Ishikawa (cell line): ENCODE data around the gene NR5A1.

Experiments
- CEBPB ChIP-seq: IDR thresholded peaks from 2 replicates; pipeline ENCODE4 v1.6.1; 2012
- EGR1 ChIP-seq: IDR thresholded peaks from 2 replicates; pipeline ENCODE4 v1.6.1; 2012
- EP300 ChIP-seq: IDR thresholded peaks from 2 replicates; pipeline ENCODE4 v1.6.1; 2012; ENCODE audit warnings: borderline replicate concordance
- FOXM1 ChIP-seq: IDR thresholded peaks from 2 replicates; pipeline ENCODE4 v1.6.1; 2012; ENCODE audit warnings: low read depth, borderline replicate concordance
- MAX ChIP-seq: IDR thresholded peaks from 2 replicates; pipeline ENCODE4 v1.6.1; 2012
- NFIC ChIP-seq: IDR thresholded peaks from 2 replicates; pipeline ENCODE4 v1.6.1; 2012
- TAF1 ChIP-seq: IDR thresholded peaks from 2 replicates; pipeline ENCODE4 v1.6.1; 2012; ENCODE audit warnings: low read depth, mild to moderate bottlenecking
- TCF12 ChIP-seq: IDR thresholded peaks from 2 replicates; pipeline ENCODE4 v1.6.1; 2012; ENCODE audit warnings: low read depth
- TEAD4 ChIP-seq: IDR thresholded peaks from 2 replicates; pipeline ENCODE4 v1.6.1; 2012
- USF1 ChIP-seq: IDR thresholded peaks from 2 replicates; pipeline ENCODE4 v1.6.1; 2012
- YY1 ChIP-seq: IDR thresholded peaks from 2 replicates; pipeline ENCODE4 v1.6.1; 2012; ENCODE audit warnings: low read depth
- ZBTB7A ChIP-seq: IDR thresholded peaks from 2 replicates; pipeline ENCODE4 v1.6.1; 2012; ENCODE audit warnings: low read depth
- TF ChIP-seq, protein P1 (sequence below): IDR thresholded peaks from 2 replicates; pipeline ENCODE4 v1.6.1; 2012; ENCODE audit warnings: low read depth, mild to moderate bottlenecking

GRCh38 chr9:124521142-124521541 lies 13.9 kb upstream of the NR5A1 start:
- TF ChIP-seq EP300 (no peak), TEAD4 (no peak), TCF12 (no peak), USF1 (no peak), YY1 (no peak), CEBPB (no peak), FOXM1 (no peak), TAF1 (no peak), EGR1 (no peak), MAX (no peak), ZBTB7A (no peak), NFIC (no peak)
- TF ChIP-seq, protein P1, sequence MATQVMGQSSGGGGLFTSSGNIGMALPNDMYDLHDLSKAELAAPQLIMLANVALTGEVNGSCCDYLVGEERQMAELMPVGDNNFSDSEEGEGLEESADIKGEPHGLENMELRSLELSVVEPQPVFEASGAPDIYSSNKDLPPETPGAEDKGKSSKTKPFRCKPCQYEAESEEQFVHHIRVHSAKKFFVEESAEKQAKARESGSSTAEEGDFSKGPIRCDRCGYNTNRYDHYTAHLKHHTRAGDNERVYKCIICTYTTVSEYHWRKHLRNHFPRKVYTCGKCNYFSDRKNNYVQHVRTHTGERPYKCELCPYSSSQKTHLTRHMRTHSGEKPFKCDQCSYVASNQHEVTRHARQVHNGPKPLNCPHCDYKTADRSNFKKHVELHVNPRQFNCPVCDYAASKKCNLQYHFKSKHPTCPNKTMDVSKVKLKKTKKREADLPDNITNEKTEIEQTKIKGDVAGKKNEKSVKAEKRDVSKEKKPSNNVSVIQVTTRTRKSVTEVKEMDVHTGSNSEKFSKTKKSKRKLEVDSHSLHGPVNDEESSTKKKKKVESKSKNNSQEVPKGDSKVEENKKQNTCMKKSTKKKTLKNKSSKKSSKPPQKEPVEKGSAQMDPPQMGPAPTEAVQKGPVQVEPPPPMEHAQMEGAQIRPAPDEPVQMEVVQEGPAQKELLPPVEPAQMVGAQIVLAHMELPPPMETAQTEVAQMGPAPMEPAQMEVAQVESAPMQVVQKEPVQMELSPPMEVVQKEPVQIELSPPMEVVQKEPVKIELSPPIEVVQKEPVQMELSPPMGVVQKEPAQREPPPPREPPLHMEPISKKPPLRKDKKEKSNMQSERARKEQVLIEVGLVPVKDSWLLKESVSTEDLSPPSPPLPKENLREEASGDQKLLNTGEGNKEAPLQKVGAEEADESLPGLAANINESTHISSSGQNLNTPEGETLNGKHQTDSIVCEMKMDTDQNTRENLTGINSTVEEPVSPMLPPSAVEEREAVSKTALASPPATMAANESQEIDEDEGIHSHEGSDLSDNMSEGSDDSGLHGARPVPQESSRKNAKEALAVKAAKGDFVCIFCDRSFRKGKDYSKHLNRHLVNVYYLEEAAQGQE = no peak
